ENCODE data around the gene MRLN. TPM values are rescaled to one million over a fixed set of nuclear protein-coding genes. Genes with fewer than 3 reads are reported as not detected.

Gene MRLN
- total and polyA plus RNA-seq, 10 of the 15 experiments (the other 5 are each of a cell fraction or from before 2014, with no cell fraction given), result 0.19 TPM; not detected in 9

- ChIA-PET POLR2A (no interaction called here), CTCF (no interaction called here), RAD21 (ENCODE audit: unreplicated experiment) (no interaction called here), SMC1A (ENCODE audit: uncharacterized antibody, unreplicated experiment) (no interaction called here)
- DNase-seq (ENCODE audit: low read depth, low spot score) (no peak), ATAC-seq (no peak), FAIRE-seq (no peak)
- H2AFZ ChIP-seq (ENCODE audit: control insufficient read depth, low read depth, low read length), result no peak overlapping the region
- no peak overlapping the region for H3K4me2 ChIP-seq (ENCODE audit: control insufficient read depth, insufficient read depth)
- no TSS peak for BruUV-seq (replicated peaks)
- H3K4me1 ChIP-seq (ENCODE audit: control insufficient read depth, insufficient read depth, low read length), result no peaks in the 10 kb centered on the region
- in situ Hi-C loops (cut with MboI) (no loop called here), intact Hi-C loops (cut with micrococcal nuclease; ENCODE audit: unreplicated experiment) (no loop called here)
- H3K4me3 ChIP-seq, result no peak overlapping the region
- no peaks in the 10 kb centered on the region for H3K79me2 ChIP-seq (ENCODE audit: control insufficient read depth, insufficient read depth, low read length)
- no peaks in the 10 kb centered on the region for H4K20me1 ChIP-seq (ENCODE audit: control insufficient read depth, insufficient read depth)
- 43% methylated on average over 1 of the region's 1 CpG for WGBS (ENCODE audit: insufficient coverage, insufficient replicate concordance, low lambda C conversion rate, missing lambda C conversion rate)
- no peaks in the 10 kb centered on the region for H3K9me3 ChIP-seq (replicated peaks; ENCODE audit: control insufficient read depth, insufficient read depth, low read length)
- H3K27me3 ChIP-seq (replicated peaks in 1 of 2; ENCODE audit: control insufficient read depth in 2 of 2, insufficient read depth in 2 of 2, low read length in 1 of 2), result no peaks in the 10 kb centered on the region
- H3K36me3 ChIP-seq (ENCODE audit: control insufficient read depth in 2 of 2, insufficient read depth in 2 of 2, low read length in 1 of 2), result no peaks in the 10 kb centered on the region
- no peak overlapping the region for H3K9ac ChIP-seq (ENCODE audit: control insufficient read depth, insufficient read depth, low read length)
- H3K27ac ChIP-seq (ENCODE audit: control insufficient read depth, insufficient read depth), result no peak overlapping the region
- no peak for TF ChIP-seq IRF4 (IDR thresholded peaks at IDR 0.05; ENCODE audit: low read depth, low read length)
- TF ChIP-seq EGR1 (IDR thresholded peaks at IDR 0.05; ENCODE audit: borderline replicate concordance in 1 of 2, low read depth in 2 of 2, low read length in 2 of 2), result no peak
- TF ChIP-seq ZZZ3 (IDR thresholded peaks at IDR 0.05; ENCODE audit: control insufficient read depth, insufficient read length, low read depth), result no peak
- no peak for TF ChIP-seq SMARCA5 (IDR thresholded peaks at IDR 0.05)
- TF ChIP-seq PML (IDR thresholded peaks at IDR 0.05; ENCODE audit: low read length), result no peak
- no peak for TF ChIP-seq ZBTB4 (CRISPR knock-in tag; IDR thresholded peaks at IDR 0.05)
- TF ChIP-seq SREBF2 (IDR thresholded peaks at IDR 0.05; ENCODE audit: low read length), result no peak
- TF ChIP-seq USF1 (IDR thresholded peaks at IDR 0.05; ENCODE audit: borderline replicate concordance, extremely low read length, insufficient read depth, low read depth, low read length), result no peak
- TF ChIP-seq TAF1 (IDR thresholded peaks at IDR 0.05; ENCODE audit: borderline replicate concordance, low read depth, low read length), result no peak
- TF ChIP-seq MLLT1 (IDR thresholded peaks at IDR 0.05), result no peak
- no peak for TF ChIP-seq POLR2AphosphoS2 (IDR thresholded peaks at IDR 0.05; ENCODE audit: low read depth, low read length)
- no peak for TF ChIP-seq PAX8 (IDR thresholded peaks at IDR 0.05)
- TF ChIP-seq NBN (IDR thresholded peaks at IDR 0.05), result no peak
- no peak for TF ChIP-seq IRF5 (IDR thresholded peaks at IDR 0.05; ENCODE audit: borderline replicate concordance)
- no peak for TF ChIP-seq HSF1 (IDR thresholded peaks at IDR 0.05; ENCODE audit: low read depth, low read length)
- TF ChIP-seq E2F4 (IDR thresholded peaks at IDR 0.05; ENCODE audit: low read depth, low read length), result no peak
- TF ChIP-seq HDGF (IDR thresholded peaks at IDR 0.05), result no peak
Observed at GRCh38 chr10:59698326-59698725, 54.9 kb downstream of the MRLN start.

Measured in GM12878 (cell line).